ENCODE measurements around the gene MED25.

The MED25 gene

DNA sequence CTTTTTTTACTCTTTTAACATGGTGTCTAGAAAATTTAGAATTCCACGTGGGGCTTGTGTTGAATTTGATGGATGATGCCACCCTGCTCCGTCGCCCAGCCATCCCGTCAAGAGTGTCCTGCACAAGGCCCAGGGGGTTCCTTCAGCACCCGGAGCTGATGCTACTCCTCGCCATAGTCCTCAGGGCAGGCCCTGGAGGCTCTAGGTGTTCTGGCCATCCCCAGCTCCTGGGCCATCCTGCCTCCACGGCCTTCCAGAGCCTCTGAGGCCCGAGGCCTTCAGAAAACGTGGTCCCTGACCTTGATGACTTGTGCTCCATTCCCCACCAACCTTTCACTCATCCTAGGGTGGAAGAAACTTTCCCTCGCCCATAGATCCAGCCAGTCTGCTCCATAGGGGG, 55.7 kb downstream of the MED25 start:
- DNase-seq (ENCODE audit: low read depth): no peak

DNA sequence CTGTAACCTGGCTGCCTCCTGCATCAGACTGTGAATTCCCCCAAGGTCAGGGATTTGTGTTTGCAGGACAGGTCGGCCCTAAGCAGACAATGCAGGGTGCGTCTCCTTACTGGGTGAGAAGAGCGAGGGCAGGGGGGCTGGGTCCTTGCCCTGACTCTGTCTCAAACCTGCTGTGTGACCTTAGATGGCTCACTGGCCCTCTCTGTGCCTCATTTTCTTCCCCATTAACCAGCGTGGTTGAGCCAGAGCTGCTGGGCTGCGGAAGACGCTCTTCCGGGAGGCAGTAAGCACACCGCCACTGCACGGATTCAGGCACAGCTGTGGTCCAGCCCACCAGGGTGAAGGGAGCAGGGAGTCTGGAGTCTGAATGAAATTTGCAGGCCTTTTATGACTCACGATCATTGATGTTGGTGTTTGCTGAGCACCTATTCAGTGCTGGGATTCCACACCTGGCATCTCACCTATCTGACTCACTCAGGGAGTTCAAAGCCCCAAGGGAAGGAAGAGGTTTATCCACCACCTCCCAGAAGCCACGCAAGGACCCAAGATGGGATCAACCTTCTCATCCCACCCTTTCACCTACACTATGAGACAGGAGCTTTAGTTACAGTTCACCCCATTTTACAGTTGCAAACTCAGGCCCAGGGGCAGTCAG, 56.5 kb downstream of the MED25 start:
- DNase-seq (ENCODE audit: low read depth): no peak

- DNase-seq (ENCODE audit: low read depth): no peak
Observed at GRCh38 chr19:49875177-49875576, 57.1 kb downstream of the MED25 start.

GRCh38 chr19:49875857-49876421, 57.9 kb downstream of the MED25 start:
- peak; percentile 39 for DNase-seq (ENCODE audit: low read depth)

DNA sequence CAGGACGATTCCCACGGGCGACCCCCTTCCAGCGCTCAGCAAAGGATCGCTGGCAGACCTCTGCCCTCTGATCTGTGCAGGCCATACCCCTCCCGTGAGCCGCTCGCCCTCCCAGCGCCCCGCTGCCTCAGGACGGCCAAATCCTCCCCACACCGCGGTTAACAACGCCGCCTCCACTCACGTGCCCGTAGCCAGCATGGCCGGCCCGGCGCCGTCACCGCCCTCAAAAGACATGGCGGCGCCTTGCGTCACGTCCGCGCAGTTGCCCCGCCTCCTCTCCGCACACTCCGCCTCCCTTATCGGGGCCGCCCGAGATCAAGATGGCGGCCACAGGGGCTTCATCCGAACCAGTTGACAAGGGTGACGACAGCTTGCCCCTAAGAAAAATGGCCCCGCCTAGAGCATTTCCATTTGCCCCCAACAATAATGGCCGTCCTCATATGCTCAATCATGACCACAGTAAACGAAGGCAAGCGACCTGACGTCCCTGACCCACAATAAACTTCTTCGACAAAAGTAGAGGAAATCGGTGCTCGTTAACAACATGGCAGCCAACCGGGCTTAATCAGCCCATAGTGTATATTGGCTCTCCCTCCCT, 58.4 kb downstream of the MED25 start:
- peak; percentile 99 for DNase-seq (ENCODE audit: low read depth)

DNA sequence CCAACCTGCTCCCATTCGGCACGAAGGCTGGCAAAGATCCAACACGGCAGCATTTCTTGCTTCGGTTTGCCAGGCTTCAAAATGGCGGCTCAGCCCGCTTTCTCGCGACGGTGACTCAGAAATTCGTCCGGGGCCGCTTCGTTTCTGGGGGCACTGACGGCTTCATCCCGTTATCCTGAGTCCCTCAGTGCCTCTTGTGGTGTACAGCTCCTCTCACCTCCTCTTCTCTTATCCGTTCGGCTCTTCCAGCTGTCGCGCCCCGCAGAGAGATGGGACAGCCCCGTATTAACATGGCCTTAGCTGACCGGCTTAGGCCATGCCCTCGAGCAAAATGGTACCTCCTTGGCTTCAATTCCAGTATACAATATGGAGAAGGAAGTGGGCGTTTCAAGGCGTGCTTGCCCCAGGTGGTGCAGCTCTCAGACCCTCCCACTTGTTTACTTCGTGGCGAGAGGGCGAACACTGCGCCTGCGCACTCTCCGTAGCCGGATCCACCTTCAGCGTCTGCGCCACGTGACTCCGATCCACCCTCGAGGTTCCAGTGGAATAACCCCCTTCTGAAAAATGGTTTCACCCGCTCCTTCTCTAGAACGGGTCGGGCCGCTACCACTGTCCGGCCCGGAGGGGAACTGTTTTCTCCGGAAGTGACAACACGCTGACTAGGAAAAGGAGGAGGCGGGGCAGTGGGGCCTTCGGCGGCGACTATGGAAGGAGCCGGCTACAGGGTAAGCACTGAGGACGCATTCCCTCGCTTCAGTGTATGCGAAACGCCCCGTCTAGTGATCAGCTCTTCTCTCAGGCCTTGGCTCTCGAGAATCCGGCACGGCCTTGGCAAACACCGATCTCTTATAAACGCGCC, 59.2 kb downstream of the MED25 start, which contains the start of the genes AKT1S1 and TBC1D17:
Gene AKT1S1 (minus strand): TSS at position 336 of the 859 bp plus-strand sequence. CDS start 4,060 bp downstream, outside the sequence.
Gene TBC1D17 (plus strand): TSS at position 683 of the 859 bp plus-strand sequence. CDS start 22 bp downstream, at position 705.
- DNase-seq (ENCODE audit: low read depth): peak; percentile 100

GRCh38 chr19:49877879-49878743, 60.0 kb downstream of the MED25 start:
- DNase-seq (ENCODE audit: low read depth): peak; percentile 97

DNA sequence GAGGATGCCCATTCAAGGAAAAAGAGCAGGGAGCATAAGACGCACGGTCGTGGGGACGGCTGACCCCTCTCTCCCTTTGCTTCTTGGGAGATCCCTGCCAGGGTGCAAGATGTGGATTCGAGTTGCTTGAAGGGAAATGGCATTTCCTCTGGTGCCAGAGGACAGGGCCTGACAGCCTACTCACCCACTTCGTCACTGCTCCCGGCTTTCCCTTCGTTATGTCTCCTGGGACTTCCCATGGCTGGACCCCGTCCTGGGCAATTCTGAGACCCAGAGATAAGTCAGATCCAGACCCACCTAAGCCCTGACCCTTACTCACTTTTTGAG, 60.6 kb downstream of the MED25 start:
- no peak for DNase-seq (ENCODE audit: low read depth)

- DNase-seq (ENCODE audit: low read depth): no peak
Observed at GRCh38 chr19:49879243-49879963, 61.3 kb downstream of the MED25 start.

GRCh38 chr19:49880162-49880869, 62.2 kb downstream of the MED25 start:
- DNase-seq (ENCODE audit: low read depth): no peak

DNA sequence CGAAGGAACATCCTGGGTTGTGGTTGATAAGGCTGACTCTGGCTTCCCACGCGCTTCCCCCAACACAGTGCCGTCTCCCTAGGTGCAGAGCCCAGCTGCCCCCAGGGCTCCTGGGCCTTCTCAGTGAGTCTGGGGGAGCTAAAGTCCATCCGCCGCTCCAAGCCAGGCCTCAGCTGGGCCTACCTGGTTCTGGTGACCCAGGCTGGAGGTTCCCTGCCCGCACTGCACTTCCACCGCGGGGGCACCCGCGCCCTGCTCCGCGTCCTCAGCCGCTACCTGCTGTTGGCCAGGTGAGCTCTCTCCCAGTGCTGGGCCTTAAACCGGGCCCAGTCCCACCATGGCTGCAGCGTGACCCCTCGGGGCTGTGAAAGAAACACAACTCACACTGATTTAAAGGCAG, 63.1 kb downstream of the MED25 start:
- DNase-seq (ENCODE audit: low read depth): no peak

GRCh38 chr19:49881672-49882394, 63.7 kb downstream of the MED25 start:
- DNase-seq (ENCODE audit: low read depth): no peak

- no peak for DNase-seq (ENCODE audit: low read depth)
Observed at GRCh38 chr19:49882643-49883042, 64.6 kb downstream of the MED25 start.

GRCh38 chr19:49883094-49883493, 65.0 kb downstream of the MED25 start:
- DNase-seq (ENCODE audit: low read depth): no peak

GRCh38 chr19:49884109-49884508, 66.0 kb downstream of the MED25 start:
- DNase-seq (ENCODE audit: low read depth): no peak

DNA sequence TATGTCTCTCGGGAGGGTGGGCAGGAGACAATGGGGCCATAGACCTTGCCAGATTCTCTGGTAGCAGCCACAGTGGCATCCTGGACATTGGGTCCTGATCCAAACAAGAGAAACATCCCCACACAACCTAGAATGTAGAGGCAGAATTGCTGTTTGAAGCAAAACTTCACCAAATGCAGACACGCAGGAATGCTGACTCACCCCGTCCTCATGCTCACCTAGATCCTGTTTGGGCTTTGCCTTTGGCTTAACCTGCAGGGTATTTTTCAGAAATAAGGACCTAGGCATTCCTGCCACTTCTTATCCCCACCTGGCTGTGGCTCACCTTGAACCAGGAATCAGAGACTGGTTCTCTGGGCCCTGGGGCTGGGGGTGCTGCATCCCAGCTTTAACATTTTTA, 66.7 kb downstream of the MED25 start:
- DNase-seq (ENCODE audit: low read depth): no peak
